ENCODE measurements around the gene SHFL. TPM values are rescaled to one million over a fixed set of nuclear protein-coding genes. Genes with fewer than 3 reads are reported as not detected.
A peak's percentile ranks its signal among the peaks of the same experiment; 100 is the strongest.

The SHFL gene
- total RNA-seq, 6 experiments from 2014 or later: 68.5 to 119 (median 88.9) TPM

DNA sequence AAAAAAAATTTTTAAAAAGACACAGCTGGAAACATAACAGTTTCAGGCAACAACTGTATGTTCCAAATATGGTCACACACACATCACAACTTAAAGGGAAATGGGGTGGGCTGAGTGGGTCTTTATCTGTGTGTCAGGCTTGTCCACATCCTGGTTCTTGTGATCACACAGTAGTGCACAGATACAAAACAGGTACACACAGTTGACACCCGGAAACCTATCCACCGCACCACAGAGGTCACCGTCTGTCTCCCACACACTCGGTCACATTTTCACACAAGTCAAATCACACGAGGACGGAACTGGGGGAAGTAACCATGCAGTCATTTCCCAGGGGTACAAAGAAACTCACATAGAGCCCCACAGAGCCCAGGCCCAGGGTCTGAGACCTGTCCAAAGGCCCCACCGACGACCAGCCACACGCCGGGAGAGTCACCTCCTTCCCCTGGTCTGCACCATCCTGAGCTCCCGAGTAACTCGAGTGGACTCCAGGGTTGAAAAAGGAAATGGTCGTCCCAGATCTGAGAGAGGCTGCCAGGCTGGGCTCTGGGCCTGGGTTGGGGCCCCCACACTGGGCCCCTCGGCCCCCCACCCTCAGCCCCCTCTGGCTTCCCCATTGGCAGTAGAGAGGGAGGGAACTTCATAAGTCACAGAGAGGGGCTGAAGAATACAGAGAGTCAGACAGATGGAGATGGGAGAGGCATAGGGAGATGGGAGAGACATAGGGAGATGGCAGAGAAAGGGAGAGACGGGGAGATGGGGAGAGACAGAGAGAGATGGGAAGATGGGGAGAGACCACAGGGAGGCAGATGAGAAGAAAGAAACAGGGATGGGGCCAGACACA, 18.8 kb downstream of the SHFL start:
- peak in 3 of 4 donors; percentile 7 to 14 (median 9) for ATAC-seq

DNA sequence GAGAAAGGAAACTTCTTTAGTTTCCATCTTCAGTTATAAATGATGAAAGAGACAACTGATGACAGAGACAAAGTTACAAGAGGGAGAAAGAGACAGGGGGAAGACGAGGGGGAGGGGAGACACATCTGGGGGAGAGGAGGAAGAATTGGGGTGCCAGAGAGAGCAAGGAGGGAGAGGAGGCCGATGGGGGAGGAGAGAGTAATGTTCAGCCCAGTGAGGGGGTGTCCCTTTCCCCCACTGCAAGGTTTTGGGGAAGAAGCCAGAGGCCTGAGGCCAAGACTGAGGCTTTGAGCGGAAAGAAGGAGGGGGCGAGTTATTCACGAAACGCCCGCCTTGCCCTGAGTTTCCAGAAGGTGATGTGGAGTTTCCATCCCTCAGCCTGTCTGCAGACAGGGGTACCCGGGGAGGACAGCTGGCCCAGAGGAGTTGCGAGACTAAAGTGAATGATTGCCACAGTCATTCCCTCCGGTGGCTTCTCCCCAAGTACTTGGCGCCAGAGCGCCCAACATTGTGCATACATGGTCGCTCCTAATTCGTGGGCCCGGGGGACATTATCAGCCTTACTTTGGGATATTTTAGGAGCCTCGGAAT, 19.5 kb downstream of the SHFL start:
- Histone ChIP-seq H3K4me1 (peaks cover 0 to 7% (median 3%) of the 10 kb centered on the region in 4 donors), H3K27ac (peak overlapping the region in 1 of 3 donors; percentile 22), H3K4me3 (peak overlapping the region in 1 of 3 donors; percentile 81), H3K27me3 (no peaks in the 10 kb centered on the region), H3K9me3 (no peaks in the 10 kb centered on the region), H3K36me3 (peaks cover 0 to 33% (median 20%) of the 10 kb centered on the region in 4 donors)
- intact Hi-C loops (cut with DNase I): no loop called here
- DNase-seq (no peak), ATAC-seq (peak in 1 of 4 donors; percentile 2)
- 22% methylated on average over 9 of the region's 16 CpGs for WGBS (ENCODE audit: insufficient coverage, low coverage, low lambda C conversion rate, missing lambda C conversion rate)
- TF ChIP-seq, protein P1, sequence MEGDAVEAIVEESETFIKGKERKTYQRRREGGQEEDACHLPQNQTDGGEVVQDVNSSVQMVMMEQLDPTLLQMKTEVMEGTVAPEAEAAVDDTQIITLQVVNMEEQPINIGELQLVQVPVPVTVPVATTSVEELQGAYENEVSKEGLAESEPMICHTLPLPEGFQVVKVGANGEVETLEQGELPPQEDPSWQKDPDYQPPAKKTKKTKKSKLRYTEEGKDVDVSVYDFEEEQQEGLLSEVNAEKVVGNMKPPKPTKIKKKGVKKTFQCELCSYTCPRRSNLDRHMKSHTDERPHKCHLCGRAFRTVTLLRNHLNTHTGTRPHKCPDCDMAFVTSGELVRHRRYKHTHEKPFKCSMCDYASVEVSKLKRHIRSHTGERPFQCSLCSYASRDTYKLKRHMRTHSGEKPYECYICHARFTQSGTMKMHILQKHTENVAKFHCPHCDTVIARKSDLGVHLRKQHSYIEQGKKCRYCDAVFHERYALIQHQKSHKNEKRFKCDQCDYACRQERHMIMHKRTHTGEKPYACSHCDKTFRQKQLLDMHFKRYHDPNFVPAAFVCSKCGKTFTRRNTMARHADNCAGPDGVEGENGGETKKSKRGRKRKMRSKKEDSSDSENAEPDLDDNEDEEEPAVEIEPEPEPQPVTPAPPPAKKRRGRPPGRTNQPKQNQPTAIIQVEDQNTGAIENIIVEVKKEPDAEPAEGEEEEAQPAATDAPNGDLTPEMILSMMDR (IDR thresholded peaks at IDR 0.05): no peak

More for the DNA sequence above, 18.8 kb downstream of the SHFL start:
- Histone ChIP-seq H3K36me3 (peaks cover 0 to 25% (median 14%) of the 10 kb centered on the region in 4 donors), H3K9me3 (no peaks in the 10 kb centered on the region), H3K4me1 (peaks cover 0 to 7% (median 3%) of the 10 kb centered on the region in 4 donors), H3K27ac (peak overlapping the region in 2 of 3 donors; percentile 9 to 22), H3K4me3 (no peak overlapping the region), H3K27me3 (no peaks in the 10 kb centered on the region)
- 46% methylated on average over 11 of the region's 15 CpGs for WGBS (ENCODE audit: insufficient coverage, low coverage, low lambda C conversion rate, missing lambda C conversion rate)
- no peak for DNase-seq
- intact Hi-C loops (cut with DNase I): no loop called here
- TF ChIP-seq, protein P1 (IDR thresholded peaks at IDR 0.05): no peak
- TF ChIP-seq POLR2A (IDR thresholded peaks at IDR 0.05): no peak

DNA sequence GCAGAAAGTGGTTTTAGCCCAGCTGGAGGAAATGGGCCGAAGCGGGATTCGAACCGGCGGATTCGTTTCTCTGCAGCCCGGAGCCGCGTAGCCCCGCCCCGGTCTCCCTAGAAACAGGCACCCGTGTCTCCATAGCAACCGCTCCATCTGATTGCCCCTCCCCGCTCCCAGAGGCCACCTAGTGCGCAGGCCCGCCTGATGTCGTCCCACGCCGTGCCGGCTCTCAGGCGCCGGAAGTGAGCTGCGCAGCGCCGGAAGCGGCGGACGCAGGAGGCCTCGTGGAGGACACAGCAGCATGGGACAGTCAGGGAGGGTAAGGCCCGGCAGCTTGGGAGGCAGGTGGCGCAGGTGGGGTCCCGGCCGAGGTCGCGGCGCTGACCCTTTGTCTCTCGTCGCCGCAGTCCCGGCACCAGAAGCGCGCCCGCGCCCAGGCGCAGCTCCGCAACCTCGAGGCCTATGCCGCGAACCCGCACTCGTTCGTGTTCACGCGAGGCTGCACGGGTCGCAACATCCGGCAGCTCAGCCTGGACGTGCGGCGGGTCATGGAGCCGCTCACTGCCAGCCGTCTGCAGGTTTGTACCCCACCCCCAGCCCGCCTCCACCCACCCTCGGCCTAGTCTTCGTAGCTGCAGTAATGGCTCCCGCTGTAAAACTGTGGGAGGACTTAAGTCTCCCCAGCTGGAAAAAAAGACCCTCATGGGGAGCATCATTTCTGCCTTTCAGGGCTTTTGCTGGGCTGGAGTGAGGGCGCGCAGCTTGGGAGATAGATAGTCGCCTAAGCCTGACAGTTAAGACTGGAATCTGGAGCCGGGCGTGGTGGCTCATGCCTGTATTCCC, 20.2 kb downstream of the SHFL start, which contains the start of gene PPAN:
Gene PPAN, plus strand, starts transcription at position 263 of the 837 bp plus-strand sequence. Its CDS starts 33 bp downstream, at position 296.
- Histone ChIP-seq H3K4me1 (peaks cover 0 to 7% (median 3%) of the 10 kb centered on the region in 4 donors), H3K9me3 (no peaks in the 10 kb centered on the region), H3K36me3 (peaks cover 0 to 40% (median 26%) of the 10 kb centered on the region in 4 donors), H3K27me3 (no peaks in the 10 kb centered on the region), H3K4me3 (peak within 1 kb of the TSS; percentile 81 to 98 (median 90)), H3K27ac (peak within 1 kb of the TSS; percentile 14 to 31 (median 20))
- intact Hi-C loops (cut with DNase I): no loop called here
- DNase-seq (peak; percentile 98 to 99 (median 99)), ATAC-seq (peak; percentile 94 to 98 (median 94))
- 2% methylated on average over 14 of the region's 71 CpGs for WGBS (ENCODE audit: insufficient coverage, low coverage, low lambda C conversion rate, missing lambda C conversion rate)
- TF ChIP-seq, protein P1 (IDR thresholded peaks at IDR 0.05): no peak
- TF ChIP-seq POLR2A (IDR thresholded peaks at IDR 0.05): peak; percentile 62

DNA sequence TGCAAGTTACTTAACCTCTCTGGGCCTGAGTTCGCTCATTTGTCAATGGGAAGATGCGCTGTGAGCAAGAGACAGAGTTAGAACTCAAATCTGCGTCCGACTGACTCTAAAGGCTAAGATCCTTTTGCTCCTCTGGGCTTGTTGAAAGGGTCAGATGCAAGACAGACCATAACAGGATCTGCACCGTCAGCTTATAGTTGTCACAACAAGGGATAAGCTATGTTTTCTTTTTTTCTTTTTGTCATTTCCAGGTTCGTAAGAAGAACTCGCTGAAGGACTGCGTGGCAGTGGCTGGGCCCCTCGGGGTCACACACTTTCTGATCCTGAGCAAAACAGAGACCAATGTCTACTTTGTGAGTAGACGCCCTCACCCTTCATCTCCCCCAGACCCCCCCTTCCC, 21.1 kb downstream of the SHFL start:
- intact Hi-C loops (cut with DNase I): no loop called here
- Histone ChIP-seq H3K4me1 (peaks cover 0 to 7% (median 3%) of the 10 kb centered on the region in 4 donors), H3K36me3 (peaks cover 0 to 42% (median 26%) of the 10 kb centered on the region in 4 donors), H3K4me3 (peak overlapping the region in 2 of 3 donors; percentile 81 to 98), H3K27ac (peak overlapping the region in 1 of 3 donors; percentile 14), H3K9me3 (no peaks in the 10 kb centered on the region), H3K27me3 (no peaks in the 10 kb centered on the region)
- DNase-seq (no peak), ATAC-seq (no peak)
- TF ChIP-seq POLR2A (IDR thresholded peaks at IDR 0.05): no peak
- TF ChIP-seq, protein P1 (IDR thresholded peaks at IDR 0.05): no peak
- 66% methylated on average over 7 of the region's 10 CpGs for WGBS (ENCODE audit: insufficient coverage, low coverage, low lambda C conversion rate, missing lambda C conversion rate)

Measured in right lobe of liver (tissue), 6 donors.